ENCODE results near the gene ARRDC2. TPM values are rescaled to one million over a fixed set of nuclear protein-coding genes. Genes with fewer than 3 reads are reported as not detected.

ARRDC2 gene
- total RNA-seq, 1 experiment from 2014 or later: 18.8 TPM

GRCh38 chr19:17966129-17966483 lies 41.9 kb upstream of the ARRDC2 start:
- H3K9me3 Mint-ChIP-seq (ENCODE audit: unreplicated experiment): no peaks in the 10 kb centered on the region
- no peak overlapping the region for H3K27ac Mint-ChIP-seq (ENCODE audit: low read depth, unreplicated experiment)
- H3K4me1 Mint-ChIP-seq (ENCODE audit: insufficient read depth, unreplicated experiment): no peaks in the 10 kb centered on the region
- H3K4me3 Mint-ChIP-seq (ENCODE audit: unreplicated experiment): no peak overlapping the region
- intact Hi-C loops (cut with micrococcal nuclease): no loop called here
- no TSS peak for BruUV-seq (replicated peaks)
- DNase-seq (ENCODE audit: unreplicated experiment): no peak
- peaks cover 59% of the 10 kb centered on the region for H3K27me3 Mint-ChIP-seq (ENCODE audit: insufficient read depth, unreplicated experiment)
- ChIA-PET POLR2A (interaction anchor here (0.6 to 0.9 kb wide), 2 partner anchors 18 to 55 kb away, joined by 3 to 7 read pairs; no protein-coding TSS in a partner anchor), CTCF (interaction anchor here (1.3 kb wide), 1 partner anchor 28 kb away, joined by 4 read pairs; no protein-coding TSS in a partner anchor)
- H3K36me3 Mint-ChIP-seq (ENCODE audit: insufficient read depth, unreplicated experiment): no peaks in the 10 kb centered on the region
- no peak for TF ChIP-seq CTCF (IDR thresholded peaks at IDR 0.05; ENCODE audit: unreplicated experiment)

DNA sequence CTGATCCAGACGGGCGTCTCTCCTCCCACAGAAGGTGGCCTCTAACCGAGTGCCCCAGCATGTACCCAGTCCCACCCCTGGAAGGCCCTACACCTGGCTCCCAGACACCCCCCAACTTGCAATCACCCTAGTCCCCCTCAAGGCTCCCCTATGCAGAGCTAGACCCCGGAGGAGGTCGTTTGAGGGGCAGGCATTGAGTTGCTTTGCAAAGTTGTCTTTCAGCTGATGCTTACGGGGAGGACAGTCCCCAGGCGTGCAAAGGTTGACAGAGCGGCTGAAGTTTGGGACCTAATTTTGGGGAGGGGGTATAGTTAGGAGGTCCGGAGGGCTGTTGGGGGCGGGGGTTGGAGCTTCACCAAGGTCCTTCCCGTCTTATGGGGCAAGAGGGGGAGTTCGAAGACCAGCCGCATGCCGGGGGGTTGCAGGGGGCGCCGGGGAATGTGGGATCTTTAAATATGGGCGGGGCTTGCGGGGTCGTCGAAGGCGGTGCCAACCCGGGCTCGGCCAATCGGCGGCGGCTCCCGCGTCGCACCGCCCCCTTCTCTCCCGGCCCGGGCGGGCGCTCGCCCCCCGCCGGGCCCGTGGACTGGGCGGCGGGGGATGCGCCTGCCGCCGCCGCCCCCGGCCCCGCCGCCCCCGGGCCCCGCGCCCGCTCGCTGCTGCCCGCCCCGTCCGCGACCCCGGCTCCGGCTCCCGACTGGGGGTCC lies 41.3 kb upstream of the ARRDC2 start, which contains the start of gene KCNN1:
Gene KCNN1 (plus strand): TSS at position 558 of the 707 bp plus-strand sequence. CDS start 6,782 bp downstream, outside the sequence.
- Mint-ChIP-seq H3K27ac (ENCODE audit: low read depth, unreplicated experiment) (no peak within 1 kb of the TSS), H3K4me1 (ENCODE audit: insufficient read depth, unreplicated experiment) (no peaks in the 10 kb centered on the region), H3K36me3 (ENCODE audit: insufficient read depth, unreplicated experiment) (no peaks in the 10 kb centered on the region), H3K9me3 (ENCODE audit: unreplicated experiment) (no peaks in the 10 kb centered on the region), H3K4me3 (ENCODE audit: unreplicated experiment) (no peak within 1 kb of the TSS), H3K27me3 (ENCODE audit: insufficient read depth, unreplicated experiment) (peaks cover 53% of the 10 kb centered on the region)
- ChIA-PET CTCF (interaction anchor here (1.3 kb wide), 1 partner anchor 29 kb away, joined by 4 read pairs; no protein-coding TSS in a partner anchor), POLR2A (interaction anchor here (0.9 kb wide), 1 partner anchor 54 kb away, joined by 7 read pairs; no protein-coding TSS in a partner anchor)
- TF ChIP-seq CTCF (IDR thresholded peaks at IDR 0.05; ENCODE audit: unreplicated experiment): no peak
- intact Hi-C loops (cut with micrococcal nuclease): no loop called here
- no TSS peak for BruUV-seq (replicated peaks)
- no peak for DNase-seq (ENCODE audit: unreplicated experiment)

DNA sequence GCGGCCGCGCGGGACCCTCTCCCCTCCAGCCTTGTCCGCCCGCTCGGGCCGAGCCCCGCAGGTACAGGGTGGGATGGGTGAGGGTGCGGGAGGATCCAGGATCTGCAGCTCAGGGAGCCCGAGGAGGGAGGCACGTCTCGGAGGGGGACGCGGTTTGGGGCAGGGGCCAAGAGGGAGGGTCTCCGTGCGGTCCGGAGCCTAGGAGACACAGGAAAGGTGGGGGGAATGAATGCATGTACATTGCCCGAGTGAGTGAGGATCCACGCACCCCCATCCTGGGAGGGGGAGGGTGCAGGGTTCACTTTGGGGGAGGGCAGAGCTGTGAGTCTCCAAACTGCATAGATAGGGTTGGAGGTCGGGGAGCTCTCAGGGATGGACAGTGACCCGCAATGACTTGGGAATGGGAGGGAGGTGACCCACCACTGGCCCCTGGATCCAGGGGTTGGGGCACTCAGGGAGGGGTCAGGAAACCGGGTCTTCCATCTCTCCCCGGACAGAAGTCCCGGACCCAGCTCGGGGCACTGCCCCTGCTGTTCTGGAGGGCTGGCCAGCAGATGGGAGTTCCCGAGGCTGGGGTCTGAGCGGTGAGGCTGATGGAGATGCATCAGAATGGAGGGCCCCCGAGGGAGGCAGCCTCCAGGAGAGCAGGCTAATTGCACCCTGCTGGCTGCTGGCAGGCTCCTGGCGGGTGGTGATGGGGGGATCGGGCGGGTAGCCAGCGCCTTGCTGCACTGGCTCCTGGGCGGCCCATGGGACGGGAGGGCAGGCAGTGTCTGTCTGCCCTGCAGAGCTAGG lies 40.5 kb upstream of the ARRDC2 start:
- Mint-ChIP-seq H3K27ac (ENCODE audit: low read depth, unreplicated experiment) (no peak overlapping the region), H3K4me1 (ENCODE audit: insufficient read depth, unreplicated experiment) (no peaks in the 10 kb centered on the region), H3K4me3 (ENCODE audit: unreplicated experiment) (no peak overlapping the region), H3K36me3 (ENCODE audit: insufficient read depth, unreplicated experiment) (no peaks in the 10 kb centered on the region), H3K9me3 (ENCODE audit: unreplicated experiment) (no peaks in the 10 kb centered on the region), H3K27me3 (ENCODE audit: insufficient read depth, unreplicated experiment) (peaks cover 49% of the 10 kb centered on the region)
- ChIA-PET POLR2A (no interaction called here), CTCF (interaction anchor here (0.6 kb wide), 2 partner anchors 11 to 479 kb away, joined by 3 read pairs; no protein-coding TSS in a partner anchor)
- intact Hi-C loops (cut with micrococcal nuclease): no loop called here
- DNase-seq (ENCODE audit: unreplicated experiment): no peak
- no TSS peak for BruUV-seq (replicated peaks)
- TF ChIP-seq CTCF (IDR thresholded peaks at IDR 0.05; ENCODE audit: unreplicated experiment): no peak

- DNase-seq (ENCODE audit: unreplicated experiment): no peak
- H3K27me3 Mint-ChIP-seq (ENCODE audit: insufficient read depth, unreplicated experiment): peaks cover 45% of the 10 kb centered on the region
- H3K27ac Mint-ChIP-seq (ENCODE audit: low read depth, unreplicated experiment): no peak overlapping the region
- intact Hi-C loops (cut with micrococcal nuclease): no loop called here
- TF ChIP-seq CTCF (IDR thresholded peaks at IDR 0.05; ENCODE audit: unreplicated experiment): no peak
- no peaks in the 10 kb centered on the region for H3K9me3 Mint-ChIP-seq (ENCODE audit: unreplicated experiment)
- ChIA-PET CTCF (interaction anchor here (1.6 kb wide), 1 partner anchor 30 kb away, joined by 4 read pairs; no protein-coding TSS in a partner anchor), POLR2A (no interaction called here)
- no TSS peak for BruUV-seq (replicated peaks)
- H3K36me3 Mint-ChIP-seq (ENCODE audit: insufficient read depth, unreplicated experiment): no peaks in the 10 kb centered on the region
- H3K4me3 Mint-ChIP-seq (ENCODE audit: unreplicated experiment): no peak overlapping the region
- no peaks in the 10 kb centered on the region for H3K4me1 Mint-ChIP-seq (ENCODE audit: insufficient read depth, unreplicated experiment)
Measured at GRCh38 chr19:17968362-17968761, 39.6 kb upstream of the ARRDC2 start.

Data from MCF 10A (cell line).